ENCODE data around the gene PPM1H.

PPM1H gene

GRCh38 chr12:62792236-62792870 is 142.6 kb downstream of the PPM1H start:
- H3K27ac ChIP-seq: no peak overlapping the region
- TF ChIP-seq CTCF (conservative IDR thresholded peaks at IDR 0.05) (no peak), ZFX (IDR thresholded peaks at IDR 0.05) (no peak)

DNA sequence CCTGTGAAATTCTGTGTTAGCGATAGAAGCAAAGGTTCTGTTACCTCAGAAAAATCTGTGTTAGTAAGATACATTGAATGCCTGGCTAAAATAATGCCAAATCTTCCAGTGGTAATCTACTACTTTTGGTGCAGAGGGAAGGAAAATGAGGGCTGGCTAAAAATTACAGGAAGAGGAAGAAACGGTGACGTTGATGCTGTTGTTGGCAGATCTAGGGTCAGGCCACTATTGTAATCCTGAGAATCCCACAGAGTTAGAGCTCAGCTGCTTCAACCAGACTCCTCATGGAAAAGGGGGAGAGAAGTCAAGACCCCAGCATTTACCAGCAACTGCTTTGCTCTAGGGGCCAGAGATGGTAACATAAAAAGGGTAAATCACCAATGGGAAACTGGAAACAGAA is 145.1 kb downstream of the PPM1H start:
- H3K27ac ChIP-seq: no peak overlapping the region
- TF ChIP-seq ZFX (IDR thresholded peaks at IDR 0.05) (no peak), CTCF (conservative IDR thresholded peaks at IDR 0.05) (no peak)

DNA sequence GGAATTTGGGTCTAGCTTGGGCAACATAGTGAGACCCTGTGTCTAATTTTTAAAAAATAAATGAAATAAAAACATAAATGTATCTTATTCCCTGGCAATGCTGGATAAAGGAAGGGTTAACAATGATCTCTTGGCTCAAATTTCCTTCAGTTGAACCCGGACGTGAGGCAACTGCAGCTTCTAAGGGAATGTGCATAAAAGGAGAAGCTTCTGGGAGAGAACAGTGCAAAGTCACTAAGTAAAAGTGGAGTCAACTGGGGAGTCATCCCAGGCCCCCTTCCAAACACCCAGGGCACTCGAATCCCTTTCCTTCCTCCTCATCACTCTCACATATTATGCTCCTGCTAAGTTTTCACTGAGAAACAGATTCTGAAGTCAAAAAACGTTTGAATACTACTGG is 147.3 kb downstream of the PPM1H start:
- no peak overlapping the region for H3K27ac ChIP-seq
- TF ChIP-seq ZFX (IDR thresholded peaks at IDR 0.05): no peak
- no peak for TF ChIP-seq CTCF (conservative IDR thresholded peaks at IDR 0.05)

DNA sequence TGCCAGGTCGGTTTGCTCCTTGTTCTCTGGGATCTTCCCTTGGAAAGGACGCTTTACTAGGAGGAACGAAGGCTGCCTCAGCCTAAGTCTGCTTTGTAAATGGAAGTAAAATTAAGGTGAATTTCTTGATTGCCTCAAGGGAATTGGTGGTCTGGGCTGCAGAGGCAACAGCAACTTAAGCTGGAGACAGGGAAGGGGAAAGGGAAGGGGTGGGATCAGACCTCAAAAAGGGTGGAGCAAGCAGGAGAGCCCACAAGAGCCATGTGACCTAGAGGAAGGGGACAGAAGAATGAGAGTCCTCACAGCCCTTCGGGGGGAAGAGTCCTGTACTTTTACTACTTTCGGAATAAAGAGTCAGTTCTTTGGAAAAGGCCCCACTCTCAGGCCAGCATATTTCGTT is 147.9 kb downstream of the PPM1H start:
- H3K27ac ChIP-seq: no peak overlapping the region
- TF ChIP-seq ZFX (IDR thresholded peaks at IDR 0.05) (no peak), CTCF (conservative IDR thresholded peaks at IDR 0.05) (no peak)

DNA sequence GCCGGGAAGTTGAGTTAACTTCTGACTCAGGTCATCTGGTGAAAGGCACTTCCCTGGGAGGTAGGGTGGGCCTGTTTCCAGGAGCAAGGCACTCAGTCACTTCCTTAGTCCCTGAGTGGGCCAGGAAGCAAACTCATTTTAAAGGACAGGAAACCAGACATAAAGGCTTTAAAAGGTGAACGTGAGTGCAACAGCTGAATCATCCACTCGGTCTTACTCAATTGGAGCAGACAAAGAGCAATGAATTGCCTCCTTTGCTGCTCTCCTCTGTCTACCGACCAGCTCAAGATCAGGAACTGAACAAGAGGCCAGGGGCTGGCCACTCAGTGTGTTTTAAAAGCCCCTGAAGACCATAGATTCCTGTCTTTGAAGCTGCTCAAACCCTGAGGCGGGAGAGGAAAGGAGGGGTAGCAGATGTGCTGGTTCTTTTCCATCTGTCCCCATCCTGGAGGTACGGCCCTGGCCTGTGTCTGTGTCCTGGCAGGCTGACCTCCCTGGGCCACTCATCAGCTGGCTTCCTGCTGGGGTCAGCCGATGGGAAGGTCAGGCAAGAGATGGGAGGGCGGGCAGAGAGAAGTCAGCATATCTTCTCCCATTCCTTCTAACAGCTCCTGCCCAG is 148.9 kb downstream of the PPM1H start:
- TF ChIP-seq ZFX (IDR thresholded peaks at IDR 0.05) (no peak), CTCF (conservative IDR thresholded peaks at IDR 0.05) (no peak)
- H3K27ac ChIP-seq: no peak overlapping the region

- no peak for TF ChIP-seq CTCF (conservative IDR thresholded peaks at IDR 0.05)
- no peak for TF ChIP-seq ZFX (IDR thresholded peaks at IDR 0.05)
- no peak overlapping the region for H3K27ac ChIP-seq
Measured at GRCh38 chr12:62784576-62784975, 150.4 kb downstream of the PPM1H start.

GRCh38 chr12:62783881-62784280 is 151.1 kb downstream of the PPM1H start:
- H3K27ac ChIP-seq: no peak overlapping the region

More at GRCh38 chr12:62783881-62784280, 151.1 kb downstream of the PPM1H start:
- no peak for TF ChIP-seq ZFX (IDR thresholded peaks at IDR 0.05)

Data from C4-2B (cell line).